HFF-Myc (cell line): ENCODE measurements around the gene ASMT.
"Not testable (repeated sequence)": the region's sequence is repeated elsewhere in the genome, so short reads cannot be mapped to it uniquely, and the experiment has no call there.

Experiments used
- DNase-seq: peaks from one replicate; pipeline ENCODE4 v3.0.0-alpha.2; 2011; ENCODE audit warnings: low read depth; ENCODE audit errors: extremely low read depth
- H3K4me3 ChIP-seq: replicated peaks from 2 replicates; pipeline ENCODE4 v1.5.1; 2011; ENCODE audit warnings: low read depth, mild to moderate bottlenecking, control low read depth, low read length
- TF ChIP-seq, protein P1 (sequence below): IDR thresholded peaks from 2 replicates; pipeline ENCODE4 v1.5.1; 2012; ENCODE audit warnings: mild to moderate bottlenecking, low read depth, low read length, control low read depth; ENCODE audit errors: missing control alignments

The ASMT gene

DNA sequence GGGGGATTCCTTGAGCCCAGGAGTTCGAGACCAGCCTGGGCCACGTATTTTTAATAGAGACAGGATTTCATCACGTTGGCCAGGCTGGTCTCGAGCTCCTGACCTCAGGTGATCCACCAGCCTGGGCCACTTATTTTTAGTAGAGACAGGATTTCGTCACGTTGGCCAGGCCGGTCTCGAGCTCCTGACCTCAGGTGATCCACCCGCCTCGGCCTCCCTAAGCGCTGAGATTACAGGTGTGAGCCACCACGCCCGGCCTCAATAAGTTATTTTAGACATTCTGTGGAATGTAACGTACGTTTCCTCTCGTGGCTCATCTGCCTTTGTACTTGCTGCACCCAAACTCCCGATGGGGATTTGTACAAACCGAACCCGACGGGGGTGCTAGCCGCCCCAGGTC is 8.8 kb downstream of the ASMT start:
- no peak for DNase-seq
- TF ChIP-seq, protein P1, sequence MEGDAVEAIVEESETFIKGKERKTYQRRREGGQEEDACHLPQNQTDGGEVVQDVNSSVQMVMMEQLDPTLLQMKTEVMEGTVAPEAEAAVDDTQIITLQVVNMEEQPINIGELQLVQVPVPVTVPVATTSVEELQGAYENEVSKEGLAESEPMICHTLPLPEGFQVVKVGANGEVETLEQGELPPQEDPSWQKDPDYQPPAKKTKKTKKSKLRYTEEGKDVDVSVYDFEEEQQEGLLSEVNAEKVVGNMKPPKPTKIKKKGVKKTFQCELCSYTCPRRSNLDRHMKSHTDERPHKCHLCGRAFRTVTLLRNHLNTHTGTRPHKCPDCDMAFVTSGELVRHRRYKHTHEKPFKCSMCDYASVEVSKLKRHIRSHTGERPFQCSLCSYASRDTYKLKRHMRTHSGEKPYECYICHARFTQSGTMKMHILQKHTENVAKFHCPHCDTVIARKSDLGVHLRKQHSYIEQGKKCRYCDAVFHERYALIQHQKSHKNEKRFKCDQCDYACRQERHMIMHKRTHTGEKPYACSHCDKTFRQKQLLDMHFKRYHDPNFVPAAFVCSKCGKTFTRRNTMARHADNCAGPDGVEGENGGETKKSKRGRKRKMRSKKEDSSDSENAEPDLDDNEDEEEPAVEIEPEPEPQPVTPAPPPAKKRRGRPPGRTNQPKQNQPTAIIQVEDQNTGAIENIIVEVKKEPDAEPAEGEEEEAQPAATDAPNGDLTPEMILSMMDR: no peak

DNA sequence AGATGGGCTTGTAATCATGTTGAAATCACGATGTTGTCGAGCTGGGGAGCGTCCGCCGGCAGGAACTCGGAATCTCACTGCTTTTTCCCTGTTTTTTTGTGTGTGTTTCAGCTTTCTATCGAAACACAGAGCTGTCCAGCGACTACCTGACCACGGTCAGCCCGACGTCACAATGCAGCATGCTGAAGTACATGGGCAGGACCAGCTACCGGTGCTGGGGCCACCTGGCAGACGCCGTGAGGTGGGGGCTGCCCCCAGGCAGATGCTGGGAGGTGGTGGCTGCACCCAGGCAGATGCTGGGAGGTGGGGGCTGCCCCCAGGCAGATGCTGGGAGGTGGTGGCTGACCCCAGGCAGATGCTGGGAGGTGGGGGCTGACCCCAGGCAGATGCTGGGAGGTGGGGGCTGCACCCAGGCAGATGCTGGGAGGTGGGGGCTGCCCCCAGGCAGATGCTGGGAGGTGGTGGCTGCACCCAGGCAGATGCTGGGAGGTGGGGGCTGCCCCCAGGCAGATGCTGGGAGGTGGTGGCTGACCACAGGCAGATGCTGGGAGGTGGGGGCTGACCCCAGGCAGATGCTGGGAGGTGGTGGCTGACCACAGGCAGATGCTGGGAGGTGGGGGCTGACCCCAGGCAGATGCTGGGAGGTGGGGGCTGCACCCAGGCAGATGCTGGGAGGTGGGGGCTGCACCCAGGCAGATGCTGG is 9.4 kb downstream of the ASMT start:
- DNase-seq, H3K4me3 ChIP-seq: not testable (repeated sequence)

More for the DNA sequence above, 8.8 kb downstream of the ASMT start:
- no peak overlapping the region for H3K4me3 ChIP-seq

DNA sequence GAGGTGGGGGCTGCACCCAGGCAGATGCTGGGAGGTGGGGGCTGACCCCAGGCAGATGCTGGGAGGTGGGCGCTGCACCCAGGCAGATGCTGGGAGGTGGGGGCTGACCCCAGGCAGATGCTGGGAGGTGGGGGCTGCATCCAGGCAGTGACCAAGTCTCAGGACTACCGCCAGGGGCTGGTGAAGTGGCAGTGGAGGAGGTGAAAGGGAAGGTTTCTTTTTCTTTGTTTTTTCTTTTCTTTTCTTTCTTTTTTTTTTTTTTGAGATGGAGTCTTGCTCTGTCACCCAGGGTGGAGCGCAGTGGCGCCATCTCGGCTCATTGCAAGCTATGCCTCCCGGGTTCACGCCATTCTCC is 10.0 kb downstream of the ASMT start:
- not testable (repeated sequence) for DNase-seq, H3K4me3 ChIP-seq

DNA sequence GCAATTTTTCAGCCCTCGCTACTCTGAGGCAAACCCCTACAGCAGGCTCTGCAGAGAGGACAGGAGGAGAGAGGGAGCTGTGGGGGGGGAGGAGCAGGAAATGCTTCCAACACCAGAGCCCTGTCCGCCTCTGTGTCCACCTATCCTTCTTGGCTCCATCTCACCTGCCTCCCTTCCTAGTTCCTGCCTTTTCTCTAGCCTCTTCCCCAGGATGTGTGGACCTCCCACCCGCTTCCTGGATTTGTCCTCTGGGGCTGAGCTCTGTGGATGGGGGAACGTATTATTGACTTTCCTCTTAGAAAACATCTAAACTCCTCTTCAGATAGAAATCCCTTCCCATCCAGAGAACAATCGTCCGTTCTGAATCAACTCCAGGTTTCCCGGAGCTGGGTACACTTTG is 14.4 kb downstream of the ASMT start:
- TF ChIP-seq, protein P1: no peak
- no peak for DNase-seq
- H3K4me3 ChIP-seq: no peak overlapping the region

DNA sequence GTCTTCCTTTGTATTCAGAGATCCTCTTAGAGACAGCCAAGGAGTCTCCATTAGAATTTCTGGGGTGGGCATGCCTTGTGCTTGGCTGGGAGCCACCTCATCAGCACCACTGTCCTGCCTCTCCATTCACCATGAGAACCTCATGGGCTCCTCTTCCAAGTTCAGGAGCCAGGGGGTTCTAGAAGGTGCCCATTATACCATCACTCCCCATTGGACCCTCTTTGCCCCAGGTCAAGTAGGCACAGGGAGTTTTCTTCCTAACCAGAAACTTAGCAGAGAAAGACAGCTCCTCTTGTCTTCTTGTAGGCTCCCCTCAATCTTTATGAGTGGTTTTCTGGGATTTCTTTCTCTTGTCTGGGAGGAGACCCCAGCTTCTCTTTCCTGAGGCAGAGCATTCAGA is 31.1 kb downstream of the ASMT start:
- TF ChIP-seq, protein P1: no peak
- no peak for DNase-seq
- no peak overlapping the region for H3K4me3 ChIP-seq

DNA sequence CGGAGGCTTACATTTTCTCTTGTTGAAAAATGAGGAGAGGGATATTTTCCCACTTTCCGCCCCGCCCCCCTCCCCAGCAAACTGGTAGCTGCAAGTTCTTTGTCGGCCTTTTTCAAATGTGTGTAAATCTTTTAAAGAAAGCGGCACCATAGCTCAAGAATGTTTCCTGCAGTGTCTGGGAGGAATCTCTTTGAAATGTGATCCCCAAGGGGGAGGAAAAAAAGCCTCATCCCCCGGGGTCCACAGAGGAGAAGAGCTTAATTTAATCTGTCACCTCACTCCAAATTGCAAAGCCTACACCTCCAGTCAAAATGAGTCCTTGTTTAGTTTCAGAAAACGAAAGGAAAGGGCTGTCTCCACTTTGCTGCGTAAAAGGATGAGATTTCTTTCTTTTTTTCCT is 34.8 kb downstream of the ASMT start:
- TF ChIP-seq, protein P1: no peak
- no peak for DNase-seq
- no peak overlapping the region for H3K4me3 ChIP-seq

DNA sequence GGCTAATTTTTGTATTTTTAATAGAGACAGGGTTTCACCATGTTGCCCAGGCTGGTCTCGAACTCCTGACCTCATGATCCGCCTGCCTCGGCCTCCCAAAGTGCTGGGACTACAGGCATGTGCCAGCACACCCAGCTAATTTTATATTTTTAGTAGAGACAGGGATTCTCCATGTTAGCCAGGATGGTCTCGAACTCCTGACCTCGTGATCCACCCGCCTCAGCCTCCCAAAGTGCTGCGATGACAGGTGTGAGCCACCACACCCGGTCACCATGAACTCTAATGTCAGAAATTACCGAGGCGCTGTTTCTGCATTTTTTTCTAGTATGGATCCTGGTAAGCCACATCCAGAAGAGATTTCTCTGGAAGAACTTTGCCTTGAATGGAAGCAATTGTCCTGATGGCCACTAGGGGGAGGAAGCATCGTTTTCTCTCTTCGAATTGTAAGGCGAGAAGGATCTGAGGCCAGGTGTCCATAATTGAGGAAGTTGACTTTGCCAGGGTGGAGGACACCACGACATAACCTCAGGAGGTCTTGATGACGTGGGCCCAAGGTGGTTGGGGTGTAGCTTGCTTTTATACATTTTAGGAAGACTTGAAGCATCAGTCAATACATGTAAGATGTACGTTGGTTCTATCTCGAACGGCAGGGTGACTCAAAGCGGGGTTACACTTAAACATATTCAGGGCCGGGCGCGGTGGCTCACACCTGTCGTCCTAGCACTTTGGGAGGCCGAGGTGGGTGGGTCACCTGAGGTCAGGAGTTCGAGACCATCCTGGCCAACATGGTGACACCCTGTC is 37.4 kb downstream of the ASMT start:
- not testable (repeated sequence) for H3K4me3 ChIP-seq
- TF ChIP-seq, protein P1: peak; percentile 85
- DNase-seq: peak; percentile 46
